Frontal cortex (tissue), 4 donors: ENCODE results near the gene TSHZ2. TPM values are rescaled to one million over a fixed set of nuclear protein-coding genes. Genes with fewer than 3 reads are reported as not detected.
"Not testable (repeated sequence)": the region's sequence is repeated elsewhere in the genome, so short reads cannot be mapped to it uniquely, and the experiment has no call there.

Source experiments
- DNase-seq, 2 donors: peaks; one replicate each; pipeline ENCODE4 v3.0.0; 2012; ENCODE audit warnings: low spot score in 2 of 2
- FAIRE-seq: peaks from 2 replicates; lab custom pipeline; 2012; peaks lifted over from hg19 to GRCh38; lab: Jason Lieb, UNC
- total RNA-seq: library from RNA; depleted of rRNA; stranded (reverse); fragments of >200 nt; gene quantifications from one replicate; pipeline ENCODE4 v1.2.3, GENCODE V29; 2014
- donor health status: control.
- donor health status: control.
- donor health status: control.

The TSHZ2 gene
- total RNA-seq, 1 donor from 2014 or later: 2.4 TPM

- no peak for DNase-seq
Observed at GRCh38 chr20:53020376-53020775, 48.2 kb downstream of the TSHZ2 start.

GRCh38 chr20:53020834-53021233 is 48.7 kb downstream of the TSHZ2 start:
- FAIRE-seq (no peak), DNase-seq (no peak)

More at GRCh38 chr20:53020376-53020775, 48.2 kb downstream of the TSHZ2 start:
- FAIRE-seq: no peak

GRCh38 chr20:53021934-53022333 is 49.8 kb downstream of the TSHZ2 start:
- no peak for FAIRE-seq
- DNase-seq: no peak

- FAIRE-seq: no peak
- DNase-seq: no peak
Observed at GRCh38 chr20:53023732-53024520, 51.8 kb downstream of the TSHZ2 start.

GRCh38 chr20:53024653-53025052 is 52.5 kb downstream of the TSHZ2 start:
- not testable (repeated sequence) for FAIRE-seq, DNase-seq

GRCh38 chr20:53027089-53027488 is 54.9 kb downstream of the TSHZ2 start:
- DNase-seq: no peak
- FAIRE-seq: no peak

GRCh38 chr20:53028337-53029007 is 56.3 kb downstream of the TSHZ2 start:
- FAIRE-seq (no peak), DNase-seq (no peak)

- no peak for DNase-seq
- FAIRE-seq: no peak
Observed at GRCh38 chr20:53030061-53030460, 57.9 kb downstream of the TSHZ2 start.

GRCh38 chr20:53032046-53032445 is 59.9 kb downstream of the TSHZ2 start:
- FAIRE-seq: no peak
- no peak for DNase-seq

- FAIRE-seq (no peak), DNase-seq (no peak)
Observed at GRCh38 chr20:53032478-53032932, 60.3 kb downstream of the TSHZ2 start.

- FAIRE-seq (no peak), DNase-seq (no peak)
Observed at GRCh38 chr20:53033176-53033575, 61.0 kb downstream of the TSHZ2 start.

- FAIRE-seq (no peak), DNase-seq (no peak)
Observed at GRCh38 chr20:53034899-53035298, 62.7 kb downstream of the TSHZ2 start.

- FAIRE-seq: no peak
- no peak for DNase-seq
Observed at GRCh38 chr20:53036992-53037391, 64.8 kb downstream of the TSHZ2 start.

- FAIRE-seq: no peak
- DNase-seq: no peak
Observed at GRCh38 chr20:53037621-53038020, 65.5 kb downstream of the TSHZ2 start.

GRCh38 chr20:53038299-53038698 is 66.1 kb downstream of the TSHZ2 start:
- DNase-seq: no peak
- no peak for FAIRE-seq

GRCh38 chr20:53040693-53041589 is 68.8 kb downstream of the TSHZ2 start:
- FAIRE-seq: no peak

GRCh38 chr20:53042521-53042920 is 70.4 kb downstream of the TSHZ2 start:
- FAIRE-seq: no peak
- no peak for DNase-seq

More at GRCh38 chr20:53040693-53041589, 68.8 kb downstream of the TSHZ2 start:
- no peak for DNase-seq

- DNase-seq: no peak
- FAIRE-seq: no peak
Observed at GRCh38 chr20:53044296-53044695, 72.1 kb downstream of the TSHZ2 start.

GRCh38 chr20:53045941-53046340 is 73.8 kb downstream of the TSHZ2 start:
- DNase-seq (no peak), FAIRE-seq (no peak)

- no peak for FAIRE-seq
Observed at GRCh38 chr20:53047203-53047602, 75.0 kb downstream of the TSHZ2 start.

More at GRCh38 chr20:53047203-53047602, 75.0 kb downstream of the TSHZ2 start:
- DNase-seq: no peak
